Gastroesophageal sphincter (tissue), 4 donors: Measurements from ENCODE around the gene TP53BP1. TPM values are rescaled to one million over a fixed set of nuclear protein-coding genes. Genes with fewer than 3 reads are reported as not detected.
"Not testable (repeated sequence)": the region's sequence is repeated elsewhere in the genome, so short reads cannot be mapped to it uniquely, and the experiment has no call there.

Experiments
- ATAC-seq: fragments of 150-250 bp; one replicate; pipeline ENCODE4 v1.9.1; 2016; ENCODE audit warnings: mild to moderate bottlenecking, moderate library complexity
- H3K27ac ChIP-seq, 4 donors: fragments of 200-600 bp; sonication (generic) in 3 of 4; 1 replicate in 3 of 4; 2 replicates in 1 of 4; pipeline ENCODE4 v1.5.1; 2016 to 2019
- H3K27me3 ChIP-seq: fragments of 200-600 bp; sonication (generic); one replicate; pipeline ENCODE4 v1.5.1; 2019
- H3K36me3 ChIP-seq, 2 donors: fragments of 200-600 bp; sonication (generic); one replicate each; pipeline ENCODE4 v1.5.1; 2019; ENCODE audit warnings: control low read depth in 1 of 2
- H3K4me1 ChIP-seq, 3 donors: fragments of 200-600 bp; sonication (generic); 1 replicate in 2 of 3; 2 replicates in 1 of 3; pipeline ENCODE4 v1.5.1; 2016 to 2019; ENCODE audit warnings: control low read depth in 2 of 3
- H3K4me3 ChIP-seq, 2 donors: fragments of 200-600 bp; sonication (generic); one replicate each; pipeline ENCODE4 v1.5.1; 2019; ENCODE audit warnings: mild to moderate bottlenecking in 1 of 2, moderate library complexity in 1 of 2
- H3K9me3 ChIP-seq, 3 donors: fragments of 200-600 bp; sonication (generic); one replicate each; pipeline ENCODE4 v1.5.1; 2017 to 2019; ENCODE audit warnings: control low read depth in 2 of 3
- EP300 ChIP-seq: sonication (generic); formaldehyde crosslinking; IDR thresholded peaks from one replicate; pipeline ENCODE4 v1.6.1; 2017; ENCODE audit warnings: antibody characterized with exemption, mild to moderate bottlenecking
- POLR2A ChIP-seq, 2 donors: fragments of 450-650 bp; IDR thresholded peaks; one replicate each; pipeline ENCODE4 v1.6.1; 2017; ENCODE audit warnings: antibody characterized with exemption in 2 of 2, mild to moderate bottlenecking in 2 of 2, moderate library complexity in 1 of 2
- POLR2AphosphoS5 ChIP-seq: sonication (generic); formaldehyde crosslinking; IDR thresholded peaks from one replicate; pipeline ENCODE4 v1.6.1; 2017; ENCODE audit warnings: antibody characterized with exemption
- WGBS, 2 donors: methylation state at CpG; one replicate each; pipeline ENCODE4 v1.1.5; 2018; ENCODE audit warnings: low coverage in 1 of 2; 5-methylcytosine and 5-hydroxymethylcytosine counted together
- total RNA-seq, 4 donors: library from RNA; depleted of rRNA; stranded (reverse); fragments of >200 nt; gene quantifications; one replicate each; pipeline ENCODE4 v1.1.0, GENCODE V29; 2016
- TF ChIP-seq, protein P1 (sequence below), 4 experiments: fragments of 200-600 bp in 2 of 4; fragments of 450-650 bp in 2 of 4; sonication (generic) in 1 of 4; IDR thresholded peaks; one replicate each; pipeline ENCODE4 v1.5.1; 2017 to 2019; ENCODE audit warnings: antibody characterized with exemption in 4 of 4, mild to moderate bottlenecking in 2 of 4, moderate library complexity in 2 of 4

The TP53BP1 gene
- total RNA-seq = 10 to 100 TPM; 21.8 to 40.2 (median 33.5) TPM

GRCh38 chr15:43492673-43493601 is at the start of gene TP53BP1:
TSS of gene TP53BP1 (minus strand) at chr15:43493156. CDS start at chr15:43493043, 113 bp downstream.
- Histone ChIP-seq H3K27ac (peak within 1 kb of the TSS; percentile 36 to 93 (median 90)), H3K4me3 (peak within 1 kb of the TSS; percentile 87), H3K9me3 (no peaks in the 10 kb centered on the region), H3K36me3 (peaks cover 0 to 15% of the 10 kb centered on the region in 2 donors), H3K4me1 (peaks cover 0 to 42% (median 3%) of the 10 kb centered on the region in 3 donors), H3K27me3 (no peaks in the 10 kb centered on the region)
- TF ChIP-seq EP300 = no peak
- TF ChIP-seq, protein P1, sequence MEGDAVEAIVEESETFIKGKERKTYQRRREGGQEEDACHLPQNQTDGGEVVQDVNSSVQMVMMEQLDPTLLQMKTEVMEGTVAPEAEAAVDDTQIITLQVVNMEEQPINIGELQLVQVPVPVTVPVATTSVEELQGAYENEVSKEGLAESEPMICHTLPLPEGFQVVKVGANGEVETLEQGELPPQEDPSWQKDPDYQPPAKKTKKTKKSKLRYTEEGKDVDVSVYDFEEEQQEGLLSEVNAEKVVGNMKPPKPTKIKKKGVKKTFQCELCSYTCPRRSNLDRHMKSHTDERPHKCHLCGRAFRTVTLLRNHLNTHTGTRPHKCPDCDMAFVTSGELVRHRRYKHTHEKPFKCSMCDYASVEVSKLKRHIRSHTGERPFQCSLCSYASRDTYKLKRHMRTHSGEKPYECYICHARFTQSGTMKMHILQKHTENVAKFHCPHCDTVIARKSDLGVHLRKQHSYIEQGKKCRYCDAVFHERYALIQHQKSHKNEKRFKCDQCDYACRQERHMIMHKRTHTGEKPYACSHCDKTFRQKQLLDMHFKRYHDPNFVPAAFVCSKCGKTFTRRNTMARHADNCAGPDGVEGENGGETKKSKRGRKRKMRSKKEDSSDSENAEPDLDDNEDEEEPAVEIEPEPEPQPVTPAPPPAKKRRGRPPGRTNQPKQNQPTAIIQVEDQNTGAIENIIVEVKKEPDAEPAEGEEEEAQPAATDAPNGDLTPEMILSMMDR (IDR thresholded peaks at IDR 0.05) = no peak
- TF ChIP-seq POLR2AphosphoS5 = peak; percentile 36
- TF ChIP-seq POLR2A (IDR thresholded peaks at IDR 0.05) = no peak
- 1 to 5% methylated on average over 4 to 12 of the region's 54 CpGs for WGBS, 2 donors
- ATAC-seq = peak; percentile 100

DNA sequence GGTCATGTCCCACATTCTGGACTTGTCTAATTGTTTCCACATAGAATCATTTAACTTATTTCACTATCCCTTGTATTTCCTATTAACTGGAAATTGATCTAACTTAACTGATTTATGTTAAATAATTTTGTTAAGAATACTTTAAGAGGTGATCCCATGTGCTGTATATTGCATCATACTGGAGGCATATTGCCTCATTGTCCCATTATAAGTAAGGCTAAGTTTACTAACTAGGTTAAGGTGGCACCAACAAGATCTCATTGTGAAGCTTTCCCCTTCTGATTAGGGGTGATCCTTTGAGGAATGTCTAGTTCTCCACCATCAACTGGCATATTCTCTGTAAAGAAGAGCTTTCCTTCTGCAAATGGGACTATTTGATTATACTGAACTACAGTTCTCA is 48.8 kb upstream of the TP53BP1 start:
- Histone ChIP-seq H3K36me3 (peaks cover 0 to 19% of the 10 kb centered on the region in 2 donors), H3K27me3 (no peaks in the 10 kb centered on the region), H3K9me3 (no peaks in the 10 kb centered on the region), H3K27ac (no peak overlapping the region), H3K4me1 (no peaks in the 10 kb centered on the region), H3K4me3 (no peak overlapping the region)
- ATAC-seq = no peak
- TF ChIP-seq POLR2AphosphoS5 (no peak), EP300 (no peak), POLR2A (IDR thresholded peaks at IDR 0.05) (no peak)
- TF ChIP-seq, protein P1 (IDR thresholded peaks at IDR 0.05) = no peak

- no peaks in the 10 kb centered on the region for H3K9me3 ChIP-seq
- WGBS, 2 donors = 70% methylated on average over 2 of the region's 2 CpGs
- H3K4me3 ChIP-seq = no peak overlapping the region
- no peak for TF ChIP-seq POLR2AphosphoS5
- TF ChIP-seq, protein P1 (IDR thresholded peaks at IDR 0.05) = no peak
- TF ChIP-seq POLR2A (IDR thresholded peaks at IDR 0.05) = no peak
- no peak for TF ChIP-seq EP300
- H3K36me3 ChIP-seq = peaks cover 0 to 31% of the 10 kb centered on the region in 2 donors
- H3K27me3 ChIP-seq = no peaks in the 10 kb centered on the region
- H3K4me1 ChIP-seq = no peaks in the 10 kb centered on the region
- no peak overlapping the region for H3K27ac ChIP-seq
- no peak for ATAC-seq
These were observed 45.1 kb upstream of the TP53BP1 start for GRCh38 chr15:43538091-43538490.

GRCh38 chr15:43534897-43535296 is 41.9 kb upstream of the TP53BP1 start:
- no peak overlapping the region for H3K27ac ChIP-seq
- no peak for TF ChIP-seq POLR2AphosphoS5
- no peak for TF ChIP-seq EP300
- no CpG with 5 or more reads among the region's 3 CpGs for WGBS, 2 donors
- ATAC-seq = no peak
- no peak overlapping the region for H3K4me3 ChIP-seq
- no peaks in the 10 kb centered on the region for H3K27me3 ChIP-seq
- no peaks in the 10 kb centered on the region for H3K9me3 ChIP-seq
- H3K4me1 ChIP-seq = peaks cover 0 to 8% (median 0%) of the 10 kb centered on the region in 3 donors
- H3K36me3 ChIP-seq = peaks cover 0 to 31% of the 10 kb centered on the region in 2 donors

- H3K4me1 ChIP-seq, H3K9me3 ChIP-seq, H3K27me3 ChIP-seq, ATAC-seq, H3K4me3 ChIP-seq, H3K27ac ChIP-seq: not testable (repeated sequence)
- WGBS, 2 donors = 84 to 90% methylated on average over 2 to 5 of the region's 5 CpGs
- H3K36me3 ChIP-seq = peaks cover 0 to 30% of the 10 kb centered on the region in 2 donors
These were observed 39.9 kb upstream of the TP53BP1 start for GRCh38 chr15:43532826-43533225.
